Skeletal muscle tissue (tissue), 4 donors: ENCODE measurements around the gene ADCY9. TPM values are rescaled to one million over a fixed set of nuclear protein-coding genes. Genes with fewer than 3 reads are reported as not detected.

ENCODE experiments used
- H3K27ac ChIP-seq: one replicate; pipeline ENCODE4 v1.7.0; 2013; ENCODE audit warnings: mild to moderate bottlenecking, low read depth, low read length, inconsistent platforms
- H3K27me3 ChIP-seq, 3 donors: one replicate each; pipeline ENCODE4 v1.7.0; 2013; ENCODE audit warnings: low read length in 3 of 3; ENCODE audit not compliant: control insufficient read depth in 3 of 3, insufficient read depth in 3 of 3
- H3K36me3 ChIP-seq, 3 donors: one replicate each; pipeline ENCODE4 v1.7.0; 2013; ENCODE audit warnings: low read length in 3 of 3; ENCODE audit not compliant: control insufficient read depth in 3 of 3, insufficient read depth in 3 of 3
- H3K4me1 ChIP-seq, 3 donors: one replicate each; pipeline ENCODE4 v1.7.0; 2013; ENCODE audit warnings: low read length in 3 of 3, mild to moderate bottlenecking in 3 of 3; ENCODE audit not compliant: control insufficient read depth in 3 of 3, insufficient read depth in 3 of 3
- H3K4me3 ChIP-seq, 3 donors: one replicate each; pipeline ENCODE4 v1.7.0; 2013; ENCODE audit warnings: low read length in 3 of 3
- H3K9ac ChIP-seq, 3 donors: one replicate each; pipeline ENCODE4 v1.7.0; 2013; ENCODE audit warnings: low read length in 3 of 3, mild to moderate bottlenecking in 3 of 3, moderate library complexity in 2 of 3, low read depth in 1 of 3
- H3K9me3 ChIP-seq, 3 donors: one replicate each; pipeline ENCODE4 v1.7.0; 2013; ENCODE audit warnings: low read length in 3 of 3; ENCODE audit not compliant: control insufficient read depth in 3 of 3
- total RNA-seq: library from RNA; depleted of rRNA; stranded (reverse); fragments of >200 nt; gene quantifications from one replicate; pipeline ENCODE4 v1.2.3, GENCODE V29; 2014
- donor health status: Osteomylitis.

Gene ADCY9
- total RNA-seq, 1 donor from 2014 or later, result 8.9 TPM

DNA sequence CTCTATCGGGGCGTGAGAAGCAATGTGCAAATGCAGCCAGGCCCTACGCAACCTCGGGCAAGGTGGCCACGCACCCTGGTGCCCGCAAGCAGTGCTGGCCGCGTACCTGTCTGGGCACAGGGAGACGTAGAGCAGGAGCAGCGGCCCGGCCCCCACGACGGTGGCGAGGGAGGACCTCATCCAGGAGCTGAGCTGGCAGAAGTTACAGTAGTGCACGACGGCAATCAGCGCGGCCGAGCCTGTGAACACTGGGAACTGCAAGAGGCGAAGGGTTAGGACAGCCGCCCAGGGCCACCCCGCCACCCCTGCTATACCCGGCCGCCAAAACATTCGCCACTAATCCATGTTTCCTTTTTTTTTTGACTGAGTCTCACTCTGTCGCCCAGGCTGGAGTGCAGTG, 138.9 kb downstream of the ADCY9 start:
- Histone ChIP-seq H3K4me1 (no peaks in the 10 kb centered on the region), H3K27me3 (no peaks in the 10 kb centered on the region), H3K9me3 (no peaks in the 10 kb centered on the region), H3K4me3 (no peak overlapping the region), H3K27ac (no peak overlapping the region), H3K36me3 (peaks cover 39 to 52% (median 40%) of the 10 kb centered on the region in 3 donors), H3K9ac (no peak overlapping the region)

DNA sequence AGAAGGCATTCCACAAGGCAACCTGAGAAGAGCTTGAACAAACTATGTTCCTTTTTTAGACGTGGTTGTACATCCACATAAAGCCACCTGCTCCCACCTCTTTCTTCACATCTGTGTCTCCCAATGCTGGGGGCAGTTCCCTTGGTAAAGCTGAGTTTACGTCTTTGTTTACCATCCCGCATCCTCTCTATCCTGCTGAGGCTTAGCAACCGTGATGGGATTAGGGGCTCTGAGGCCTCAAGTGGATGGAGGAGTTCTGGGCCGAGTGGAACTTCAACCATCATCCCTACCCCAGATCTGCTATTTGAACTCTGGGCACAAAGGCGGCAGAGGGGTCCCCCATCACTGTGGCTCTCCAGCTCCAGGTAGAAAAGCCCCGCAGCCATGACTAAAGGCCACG, 141.5 kb downstream of the ADCY9 start:
- H3K9me3 ChIP-seq, result no peaks in the 10 kb centered on the region
- no peak overlapping the region for H3K27ac ChIP-seq
- H3K9ac ChIP-seq, result no peak overlapping the region
- peaks cover 32 to 53% (median 36%) of the 10 kb centered on the region in 3 donors for H3K36me3 ChIP-seq
- H3K27me3 ChIP-seq, result no peaks in the 10 kb centered on the region
- no peak overlapping the region for H3K4me3 ChIP-seq
- no peaks in the 10 kb centered on the region for H3K4me1 ChIP-seq

DNA sequence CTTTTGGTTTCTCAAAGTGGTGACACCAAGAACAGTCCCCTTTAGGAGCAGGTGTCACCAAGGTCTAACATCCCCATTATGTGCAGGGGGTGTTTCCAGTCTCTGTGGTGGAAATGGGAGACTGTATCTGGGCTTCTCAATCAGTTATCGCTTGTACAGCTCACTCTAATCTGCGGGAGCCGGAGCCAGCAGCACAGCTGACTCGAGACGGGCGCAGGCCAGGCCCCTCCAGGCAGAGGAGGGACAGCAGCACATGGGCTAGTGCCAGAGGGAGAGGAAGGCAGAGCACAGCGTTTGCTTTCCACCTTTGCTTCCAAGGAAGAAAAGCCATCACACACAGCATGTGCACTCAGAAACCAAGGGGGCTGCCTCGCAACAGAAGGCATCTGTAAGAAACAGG, 144.5 kb downstream of the ADCY9 start:
- Histone ChIP-seq H3K4me3 (no peak overlapping the region), H3K4me1 (no peaks in the 10 kb centered on the region), H3K27ac (no peak overlapping the region), H3K27me3 (no peaks in the 10 kb centered on the region), H3K9ac (no peak overlapping the region), H3K36me3 (peaks cover 13 to 28% (median 14%) of the 10 kb centered on the region in 3 donors), H3K9me3 (no peaks in the 10 kb centered on the region)

DNA sequence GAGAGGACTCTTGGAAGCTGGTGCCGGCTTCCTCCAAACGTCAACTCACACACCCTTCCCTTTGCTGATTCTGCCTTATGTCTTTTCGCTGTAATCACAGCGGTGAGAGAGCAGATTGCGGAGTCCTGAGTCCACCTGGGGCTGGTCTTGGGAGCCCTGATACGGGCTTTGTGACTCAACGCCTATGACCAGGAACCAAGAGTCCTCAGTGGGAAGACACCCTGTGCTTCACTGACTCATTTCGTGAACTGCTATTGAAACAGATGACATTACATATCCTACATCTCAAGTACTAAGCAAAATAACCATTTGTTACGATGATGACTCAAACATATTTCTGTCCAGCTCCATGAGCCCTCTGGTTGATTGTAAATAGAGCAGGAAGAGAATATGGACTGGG, 145.0 kb downstream of the ADCY9 start:
- H3K36me3 ChIP-seq, result peaks cover 13 to 30% (median 17%) of the 10 kb centered on the region in 3 donors
- no peaks in the 10 kb centered on the region for H3K27me3 ChIP-seq
- no peak overlapping the region for H3K4me3 ChIP-seq
- H3K9ac ChIP-seq, result no peak overlapping the region
- peaks cover 0 to 3% (median 0%) of the 10 kb centered on the region in 3 donors for H3K9me3 ChIP-seq
- H3K4me1 ChIP-seq, result no peaks in the 10 kb centered on the region
- H3K27ac ChIP-seq, result no peak overlapping the region

DNA sequence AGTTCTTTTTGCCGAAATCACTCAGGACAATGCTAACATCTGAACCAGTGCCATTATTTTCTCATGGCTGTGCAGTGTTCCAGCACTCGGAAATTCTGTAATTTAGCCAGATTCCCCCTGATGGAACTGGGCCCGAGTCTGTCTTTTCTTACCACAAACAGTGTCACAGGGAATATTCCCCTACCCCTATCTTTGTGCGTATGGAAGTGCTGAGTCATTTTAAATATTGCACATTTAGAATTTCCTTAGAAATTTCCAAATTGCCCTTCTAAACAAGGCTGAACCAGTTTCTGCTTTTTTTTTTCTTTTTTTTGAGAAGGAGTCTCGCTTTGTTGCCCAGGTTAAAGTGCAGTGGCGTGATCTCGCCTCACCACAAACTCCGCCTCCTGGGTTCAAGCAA, 147.7 kb downstream of the ADCY9 start:
- Histone ChIP-seq H3K27ac (no peak overlapping the region), H3K4me3 (no peak overlapping the region), H3K36me3 (peaks cover 17 to 32% (median 25%) of the 10 kb centered on the region in 3 donors), H3K9ac (no peak overlapping the region), H3K4me1 (peaks cover 0 to under 1% (median 0%) of the 10 kb centered on the region in 3 donors), H3K27me3 (no peaks in the 10 kb centered on the region), H3K9me3 (peaks cover 0 to 3% (median 0%) of the 10 kb centered on the region in 3 donors)

DNA sequence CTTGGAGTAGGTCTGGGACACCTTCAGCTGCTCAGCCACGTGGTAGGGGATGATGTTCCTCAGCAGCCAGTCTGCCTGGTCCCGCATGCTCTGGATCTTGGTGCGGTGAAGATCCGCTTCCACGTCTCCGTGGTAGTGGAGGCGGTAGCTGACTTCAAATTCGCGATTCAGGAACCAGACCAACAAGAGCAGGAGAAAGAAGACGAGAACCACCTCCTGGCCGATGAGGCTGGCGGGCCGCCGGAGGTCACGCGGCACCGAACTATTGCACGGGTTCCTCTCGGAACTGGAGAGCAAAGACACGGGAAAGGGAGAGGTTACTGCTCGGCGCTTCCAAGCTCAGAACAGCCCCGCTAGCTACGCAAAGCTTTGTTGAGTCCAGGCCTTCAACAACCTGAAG, 149.6 kb downstream of the ADCY9 start:
- Histone ChIP-seq H3K27me3 (no peaks in the 10 kb centered on the region), H3K4me1 (peaks cover 5 to 12% (median 6%) of the 10 kb centered on the region in 3 donors), H3K36me3 (peaks cover 11 to 27% (median 25%) of the 10 kb centered on the region in 3 donors), H3K27ac (no peak overlapping the region), H3K9ac (no peak overlapping the region), H3K9me3 (peaks cover 0 to 3% (median 0%) of the 10 kb centered on the region in 3 donors), H3K4me3 (no peak overlapping the region)

DNA sequence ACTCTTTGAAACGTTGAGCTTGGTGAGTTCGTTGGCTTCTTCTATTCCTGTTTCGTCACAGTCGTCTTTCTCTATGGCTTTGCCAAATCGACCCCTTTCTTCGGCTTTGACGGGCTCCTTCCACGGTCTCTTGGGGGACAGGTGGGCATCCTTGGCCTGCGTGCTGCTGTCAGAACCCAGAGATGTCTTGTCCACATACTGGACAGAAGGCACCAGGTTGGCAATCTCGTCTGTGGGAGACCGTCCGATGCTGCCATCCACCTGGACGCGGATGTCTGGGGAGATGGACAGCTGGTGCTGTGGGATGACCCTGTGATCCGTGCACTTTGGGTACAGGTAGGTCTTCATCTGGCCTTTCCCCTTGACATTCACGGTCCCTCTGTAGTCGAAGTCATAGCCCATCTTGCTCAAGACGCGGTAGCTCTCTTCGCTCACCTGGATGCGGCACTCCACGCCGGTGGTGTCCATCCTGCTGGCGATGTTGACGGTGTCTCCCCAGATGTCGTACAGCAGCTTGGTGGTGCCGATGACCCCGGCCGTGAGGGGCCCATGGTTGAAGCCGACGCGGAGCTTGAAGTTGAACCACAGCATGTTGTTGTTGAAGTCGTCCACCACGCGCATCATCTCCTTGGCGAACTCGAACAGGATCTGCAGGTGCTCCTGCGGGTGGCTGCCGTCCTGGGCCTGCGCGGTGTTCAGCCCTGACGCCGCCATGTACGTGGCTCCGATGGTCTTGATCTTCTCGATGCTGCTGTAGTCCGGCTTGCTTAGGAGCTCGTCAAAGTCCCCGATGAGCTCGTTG, 150.3 kb downstream of the ADCY9 start:
- H3K9ac ChIP-seq, result no peak overlapping the region
- peaks cover 11 to 25% (median 22%) of the 10 kb centered on the region in 3 donors for H3K36me3 ChIP-seq
- no peaks in the 10 kb centered on the region for H3K27me3 ChIP-seq
- H3K27ac ChIP-seq, result no peak overlapping the region
- no peak overlapping the region for H3K4me3 ChIP-seq
- H3K4me1 ChIP-seq, result peaks cover 11 to 15% (median 12%) of the 10 kb centered on the region in 3 donors
- H3K9me3 ChIP-seq, result peaks cover 0 to 3% (median 0%) of the 10 kb centered on the region in 3 donors

DNA sequence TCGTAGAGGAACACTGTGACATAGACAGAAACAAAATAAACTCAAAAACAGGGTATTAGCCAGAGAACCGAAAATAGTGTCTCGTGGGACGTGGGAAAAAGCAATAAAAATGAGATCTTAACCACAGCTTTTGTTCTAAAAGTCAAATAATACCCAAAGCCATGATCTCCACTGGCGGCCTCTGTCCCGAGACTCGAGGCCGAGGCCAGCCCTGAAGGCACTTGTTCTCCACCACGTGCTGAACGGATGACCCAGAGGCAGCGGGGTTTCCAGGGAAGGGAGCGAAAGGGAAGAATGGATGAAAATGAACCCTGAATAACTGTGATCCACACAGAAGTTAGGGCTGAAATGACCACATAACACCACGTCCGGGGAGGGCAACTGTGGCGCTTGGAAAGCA, 150.9 kb downstream of the ADCY9 start:
- Histone ChIP-seq H3K4me3 (no peak overlapping the region), H3K4me1 (peaks cover 11 to 16% (median 12%) of the 10 kb centered on the region in 3 donors), H3K27me3 (no peaks in the 10 kb centered on the region), H3K36me3 (peaks cover 11 to 22% (median 19%) of the 10 kb centered on the region in 3 donors), H3K9ac (no peak overlapping the region), H3K27ac (no peak overlapping the region), H3K9me3 (peaks cover 0 to 3% (median 0%) of the 10 kb centered on the region in 3 donors)

DNA sequence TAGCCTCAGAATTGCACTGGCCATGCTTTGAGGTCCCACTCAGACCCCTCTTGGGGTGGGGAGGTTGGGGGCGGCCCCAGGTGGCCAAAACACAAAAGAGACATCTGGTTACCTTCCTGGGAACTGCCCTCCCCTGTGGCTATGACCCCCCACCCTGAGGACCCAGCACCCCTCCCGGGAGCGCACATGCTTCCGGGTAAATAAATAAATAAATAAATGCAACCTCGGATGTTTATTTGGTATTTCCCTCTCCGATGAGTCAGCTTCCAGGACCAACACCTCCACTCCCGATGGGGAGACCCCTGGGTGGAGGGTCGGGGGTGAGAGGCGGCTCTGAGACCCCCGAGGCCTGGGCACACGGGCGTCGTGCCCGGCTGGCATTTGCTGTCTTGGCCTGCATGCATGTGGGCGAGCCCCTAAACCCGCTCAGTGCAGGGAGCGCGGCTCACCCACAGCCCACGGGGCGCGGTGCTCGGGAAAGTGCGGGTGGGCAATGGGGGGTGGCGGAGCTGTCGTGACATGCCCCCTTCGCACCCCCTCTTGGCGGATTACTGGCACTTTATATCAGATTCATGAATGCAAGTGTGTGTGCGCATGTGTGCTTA, 151.5 kb downstream of the ADCY9 start:
- no peak overlapping the region for H3K4me3 ChIP-seq
- H3K9me3 ChIP-seq, result peaks cover 0 to 3% (median 0%) of the 10 kb centered on the region in 3 donors
- H3K36me3 ChIP-seq, result peaks cover 11 to 22% (median 19%) of the 10 kb centered on the region in 3 donors
- no peaks in the 10 kb centered on the region for H3K27me3 ChIP-seq
- H3K9ac ChIP-seq, result no peak overlapping the region
- no peak overlapping the region for H3K27ac ChIP-seq
- H3K4me1 ChIP-seq, result peaks cover 14 to 16% (median 15%) of the 10 kb centered on the region in 3 donors
